ENCODE measurements around the gene C21orf58.

DNA sequence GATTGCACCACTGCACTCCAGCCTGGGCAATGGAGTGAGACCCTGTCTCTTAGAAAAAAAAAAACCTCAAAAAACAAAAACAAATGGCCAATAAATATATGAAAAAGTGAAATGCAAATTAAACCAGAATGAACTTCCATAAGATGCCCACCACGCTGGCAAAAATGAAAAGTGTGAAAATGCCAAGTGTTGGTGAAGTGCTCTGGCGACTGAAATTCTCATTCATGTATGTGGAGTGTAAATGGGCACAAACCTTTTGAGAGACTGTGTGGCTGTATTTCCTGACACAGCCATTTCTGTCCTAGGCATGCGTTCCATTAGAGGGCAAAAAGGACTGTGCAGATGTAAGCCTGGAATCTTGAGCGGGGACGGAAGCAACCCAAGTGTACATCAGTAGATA, 19.2 kb downstream of the C21orf58 start:
- TF ChIP-seq EZH2phosphoT487 (IDR thresholded peaks at IDR 0.05; ENCODE audit: insufficient read depth, low read depth) (no peak), EZH2 (IDR thresholded peaks at IDR 0.05; ENCODE audit: insufficient read depth, poor library complexity, severe bottlenecking) (no peak)

Data from GM23248 (cell line).